ENCODE results near the gene NELFA. TPM values are rescaled to one million over a fixed set of nuclear protein-coding genes. Genes with fewer than 3 reads are reported as not detected.

NELFA gene
- total and polyA plus RNA-seq, 10 of the 15 experiments (the other 5 are each of a cell fraction or from before 2014, with no cell fraction given) = 0.39 to 38.6 (median 16.7) TPM

- Histone ChIP-seq H4K20me1 (ENCODE audit: control insufficient read depth, insufficient read depth) (no peaks in the 10 kb centered on the region), H3K9ac (ENCODE audit: control insufficient read depth, insufficient read depth, low read length) (no peak overlapping the region), H3K4me3 (no peak overlapping the region), H3K27ac (ENCODE audit: control insufficient read depth, insufficient read depth) (no peak overlapping the region), H3K4me2 (ENCODE audit: control insufficient read depth, insufficient read depth) (no peak overlapping the region), H2AFZ (ENCODE audit: control insufficient read depth, low read depth, low read length) (no peak overlapping the region), H3K36me3 (ENCODE audit: control insufficient read depth in 2 of 2, insufficient read depth in 2 of 2, low read length in 1 of 2) (peaks cover 8 to 37% of the 10 kb centered on the region in 2 experiments; a peak in 3 of 4 replicates), H3K27me3 (replicated peaks in 1 of 2; ENCODE audit: control insufficient read depth in 2 of 2, insufficient read depth in 2 of 2, low read length in 1 of 2) (no peaks in the 10 kb centered on the region), H3K9me3 (replicated peaks; ENCODE audit: control insufficient read depth, insufficient read depth, low read length) (no peaks in the 10 kb centered on the region), H3K79me2 (ENCODE audit: control insufficient read depth, insufficient read depth, low read length) (peaks cover 4% of the 10 kb centered on the region), H3K4me1 (ENCODE audit: control insufficient read depth, insufficient read depth, low read length) (no peaks in the 10 kb centered on the region)
- ChIA-PET CTCF (no interaction called here), POLR2A (no interaction called here), RAD21 (ENCODE audit: unreplicated experiment) (no interaction called here), SMC1A (ENCODE audit: uncharacterized antibody, unreplicated experiment) (no interaction called here)
- BruUV-seq (replicated peaks) = no TSS peak
- DNase-seq (ENCODE audit: low read depth, low spot score) (no peak), ATAC-seq (no peak), FAIRE-seq (no peak)
- intact Hi-C loops (cut with micrococcal nuclease; ENCODE audit: unreplicated experiment) (no loop called here), in situ Hi-C loops (cut with MboI) (no loop called here)
- no peak for TF ChIP-seq MEF2A (IDR thresholded peaks at IDR 0.05; ENCODE audit: insufficient read depth, low read depth, low read length)
- TF ChIP-seq TCF7 (IDR thresholded peaks at IDR 0.05; ENCODE audit: borderline replicate concordance) = no peak
- no peak for TF ChIP-seq CHD4 (IDR thresholded peaks at IDR 0.05)
- TF ChIP-seq KLF5 (IDR thresholded peaks at IDR 0.05; ENCODE audit: partially characterized antibody) = no peak
- no peak for TF ChIP-seq RCOR1 (conservative IDR thresholded peaks at IDR 0.05; ENCODE audit: low read depth, low read length)
- no peak for TF ChIP-seq PAX8 (IDR thresholded peaks at IDR 0.05)
- TF ChIP-seq ZBTB33 (IDR thresholded peaks at IDR 0.05) = no peak
- 86% methylated on average over 5 of the region's 5 CpGs for WGBS (ENCODE audit: insufficient coverage, insufficient replicate concordance, low lambda C conversion rate, missing lambda C conversion rate)
Measured at GRCh38 chr4:1990676-1991075, 18.1 kb downstream of the NELFA start.

- intact Hi-C loops (cut with micrococcal nuclease; ENCODE audit: unreplicated experiment) (no loop called here), in situ Hi-C loops (cut with MboI) (no loop called here)
- Histone ChIP-seq H3K9ac (ENCODE audit: control insufficient read depth, insufficient read depth, low read length) (no peak overlapping the region), H3K79me2 (ENCODE audit: control insufficient read depth, insufficient read depth, low read length) (peaks cover under 1% of the 10 kb centered on the region), H3K4me2 (ENCODE audit: control insufficient read depth, insufficient read depth) (no peak overlapping the region), H3K4me3 (no peak overlapping the region), H3K36me3 (ENCODE audit: control insufficient read depth in 2 of 2, insufficient read depth in 2 of 2, low read length in 1 of 2) (peaks cover 8 to 41% of the 10 kb centered on the region in 2 experiments; a peak in 3 of 4 replicates), H3K27me3 (replicated peaks in 1 of 2; ENCODE audit: control insufficient read depth in 2 of 2, insufficient read depth in 2 of 2, low read length in 1 of 2) (no peaks in the 10 kb centered on the region), H3K4me1 (ENCODE audit: control insufficient read depth, insufficient read depth, low read length) (no peaks in the 10 kb centered on the region), H4K20me1 (ENCODE audit: control insufficient read depth, insufficient read depth) (no peaks in the 10 kb centered on the region), H3K27ac (ENCODE audit: control insufficient read depth, insufficient read depth) (no peak overlapping the region), H2AFZ (ENCODE audit: control insufficient read depth, low read depth, low read length) (no peak overlapping the region), H3K9me3 (replicated peaks; ENCODE audit: control insufficient read depth, insufficient read depth, low read length) (no peaks in the 10 kb centered on the region)
- SMC1A ChIA-PET (ENCODE audit: uncharacterized antibody, unreplicated experiment) = no interaction called here
- FAIRE-seq = no peak
- DNase-seq (ENCODE audit: low read depth, low spot score) = no peak
- CTCF ChIA-PET = no interaction called here
- POLR2A ChIA-PET = no interaction called here
- WGBS (ENCODE audit: insufficient coverage, insufficient replicate concordance, low lambda C conversion rate, missing lambda C conversion rate) = 74% methylated on average over 10 of the region's 10 CpGs
- RAD21 ChIA-PET (ENCODE audit: unreplicated experiment) = no interaction called here
- no peak for ATAC-seq
- BruUV-seq (replicated peaks) = no TSS peak
- no peak for TF ChIP-seq SMAD1 (IDR thresholded peaks at IDR 0.05; ENCODE audit: low read depth, partially characterized antibody)
- no peak for TF ChIP-seq BCLAF1 (IDR thresholded peaks at IDR 0.05)
- TF ChIP-seq EZH2 (IDR thresholded peaks at IDR 0.05; ENCODE audit: borderline replicate concordance, control insufficient read depth, low read depth, low read length) = no peak
- TF ChIP-seq MYB (IDR thresholded peaks at IDR 0.05; ENCODE audit: borderline replicate concordance, low read depth, low read length) = no peak
- no peak for TF ChIP-seq TAF1 (IDR thresholded peaks at IDR 0.05; ENCODE audit: borderline replicate concordance, low read depth, low read length)
- no peak for TF ChIP-seq SMAD5 (IDR thresholded peaks at IDR 0.05; ENCODE audit: low read depth)
- no peak for TF ChIP-seq IRF4 (IDR thresholded peaks at IDR 0.05; ENCODE audit: low read depth, low read length)
- TF ChIP-seq EED (IDR thresholded peaks at IDR 0.05; ENCODE audit: low read depth) = no peak
- TF ChIP-seq YY1 (IDR thresholded peaks at IDR 0.05; ENCODE audit: low read depth, low read length) = no peak
Measured at GRCh38 chr4:1990348-1990645, 18.5 kb downstream of the NELFA start.

All from GM12878 (cell line).